Activated gamma-delta T cell treated with Interleukin-2 at 50 U/mL for 16 hours (primary cell): ENCODE results near the gene RANBP6.
"Not testable (repeated sequence)": the region's sequence is repeated elsewhere in the genome, so short reads cannot be mapped to it uniquely, and the experiment has no call there.

Source experiments
- DNase-seq: peaks from one replicate; pipeline ENCODE4 v3.0.0-alpha.2; 2020

Gene RANBP6

DNA sequence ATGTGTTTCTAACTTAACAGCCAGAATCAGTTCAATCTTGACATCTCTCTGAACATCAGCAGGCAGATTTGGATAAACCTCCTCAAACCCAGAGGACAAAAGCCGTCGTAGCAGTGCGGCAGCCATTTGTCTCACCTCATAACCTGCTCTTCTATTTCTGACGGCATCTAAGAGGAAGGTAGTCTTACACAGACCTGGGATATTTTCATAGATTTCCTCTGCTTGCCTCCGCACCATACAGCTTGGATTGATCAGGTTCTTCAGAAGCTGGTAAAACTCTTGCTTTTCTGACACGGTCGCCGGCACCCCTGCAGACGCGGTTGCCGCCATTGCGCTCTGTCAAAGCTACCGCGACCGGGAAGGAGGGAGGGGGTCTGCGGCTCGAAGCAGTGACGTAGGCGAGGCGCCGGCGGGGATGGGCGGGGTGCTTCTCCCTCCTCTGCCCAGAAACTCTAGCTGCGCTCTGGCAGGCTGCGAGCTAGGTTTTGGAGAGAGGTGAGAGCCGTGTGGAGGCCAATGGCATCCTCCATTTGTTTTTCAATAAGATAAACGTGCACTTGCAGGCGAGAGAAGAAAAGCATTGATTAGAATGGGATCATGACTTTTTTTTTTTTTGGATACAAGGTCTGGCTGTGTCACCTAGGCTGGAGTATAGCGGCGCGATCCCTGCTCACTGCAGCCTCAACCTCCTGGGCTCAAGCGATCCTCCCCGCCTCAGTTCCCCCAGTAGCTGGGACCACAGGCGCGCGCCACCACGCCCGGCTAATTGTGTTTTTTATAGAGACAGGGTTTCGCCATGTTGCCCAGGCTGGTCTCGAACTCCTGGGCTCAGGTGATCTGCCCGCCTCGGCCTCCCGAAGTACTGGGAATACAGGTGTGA, at the start of gene RANBP6:
RANBP6 (minus strand) TSS at position 347 of the 880 bp plus-strand sequence; CDS start at position 330, 17 bp downstream.
- DNase-seq, result peak; percentile 87

DNA sequence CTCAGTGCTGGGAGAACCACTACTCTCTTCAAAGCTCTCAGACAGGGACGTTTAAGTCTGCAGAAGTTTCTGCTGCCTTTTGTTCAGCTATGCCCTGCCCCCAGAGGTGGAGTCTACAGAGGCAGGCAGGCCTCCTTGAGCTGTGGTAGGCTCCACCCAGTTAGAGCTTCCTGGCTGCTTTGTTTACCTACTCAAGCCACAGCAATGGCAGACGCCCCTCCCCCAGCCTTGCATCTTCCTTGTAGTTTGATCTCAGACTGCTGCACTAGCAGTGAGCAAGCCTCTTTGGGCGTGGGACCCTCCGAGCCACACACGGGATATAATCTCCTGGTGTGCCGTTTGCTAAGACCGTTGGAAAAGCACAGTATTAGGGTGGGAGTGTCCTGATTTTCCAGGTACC, 47.7 kb upstream of the RANBP6 start:
- not testable (repeated sequence) for DNase-seq

DNA sequence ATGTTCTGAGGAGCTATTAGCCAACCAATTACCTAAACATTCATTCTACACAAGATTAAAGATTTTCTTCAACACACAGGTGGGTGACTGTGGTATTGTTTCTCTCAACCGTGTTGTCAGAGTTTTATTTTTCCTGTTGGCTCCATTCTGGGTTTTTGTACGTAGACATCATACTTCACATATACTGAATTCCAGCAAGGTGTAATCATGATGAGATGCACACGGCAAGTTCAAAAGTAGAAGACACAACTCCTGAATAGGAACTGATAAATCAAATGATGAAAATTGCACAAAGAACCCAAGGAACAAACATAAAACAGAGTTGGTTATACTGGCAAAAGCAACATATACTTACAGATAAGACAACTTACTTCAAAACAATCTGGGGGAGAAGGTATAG, 40.2 kb upstream of the RANBP6 start:
- no peak for DNase-seq

DNA sequence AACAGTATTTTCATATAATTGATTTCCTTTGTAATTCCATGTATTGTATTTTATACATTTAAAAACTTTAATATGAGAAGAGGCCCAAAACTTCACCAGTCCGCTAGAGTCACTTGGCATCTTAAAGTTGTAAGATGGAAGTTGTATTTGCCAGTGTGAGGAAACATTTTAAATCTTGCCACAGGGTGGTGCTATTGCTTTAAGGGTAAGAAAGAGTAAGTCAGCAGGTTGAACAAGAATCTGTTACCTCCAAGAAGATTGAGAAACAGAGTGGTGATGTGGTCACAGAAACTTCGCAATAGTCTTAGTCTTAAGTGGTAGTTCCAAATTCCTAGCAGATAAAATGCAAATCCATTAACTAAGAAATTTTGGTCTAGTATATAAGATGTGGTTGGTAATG, 39.8 kb upstream of the RANBP6 start:
- DNase-seq, result peak; percentile 36

DNA sequence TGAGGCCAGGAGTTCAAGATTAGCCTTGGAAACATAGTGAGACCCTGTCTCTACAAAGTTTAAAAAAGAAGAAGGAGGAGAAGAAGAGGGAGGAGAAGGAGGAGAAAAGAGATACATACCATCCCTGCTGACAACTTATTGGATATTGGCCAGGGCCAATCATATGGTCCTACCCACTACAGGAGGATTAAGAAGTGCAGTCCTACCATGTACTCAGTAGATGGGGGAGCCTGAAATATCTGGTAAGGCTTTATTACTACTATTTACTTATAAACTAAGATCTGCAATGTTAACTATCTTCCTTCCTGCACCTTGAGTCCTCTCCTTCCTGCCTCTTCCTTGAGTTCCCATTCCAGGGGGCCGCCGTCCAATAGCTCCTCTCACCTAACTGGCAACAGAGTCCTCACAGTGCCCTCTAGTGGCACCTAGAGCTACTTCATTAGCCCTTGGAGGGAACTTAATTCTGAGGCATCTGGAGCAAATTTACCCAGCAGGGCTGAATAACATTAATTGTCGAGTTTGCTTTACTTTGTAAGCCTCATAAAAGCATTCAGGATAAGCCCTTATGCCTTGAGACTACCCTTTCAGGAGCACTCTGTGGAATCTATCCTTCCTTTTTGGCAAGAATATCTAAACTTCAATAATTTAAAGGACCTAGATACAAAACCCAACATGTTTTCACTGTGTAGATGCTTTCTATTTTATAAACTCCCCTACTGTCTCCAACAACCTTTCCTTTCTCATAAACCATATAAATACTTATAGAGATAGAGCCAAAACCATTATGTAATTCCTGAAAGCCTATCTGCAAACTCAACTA, 39.1 kb upstream of the RANBP6 start:
- DNase-seq, result peak; percentile 41

DNA sequence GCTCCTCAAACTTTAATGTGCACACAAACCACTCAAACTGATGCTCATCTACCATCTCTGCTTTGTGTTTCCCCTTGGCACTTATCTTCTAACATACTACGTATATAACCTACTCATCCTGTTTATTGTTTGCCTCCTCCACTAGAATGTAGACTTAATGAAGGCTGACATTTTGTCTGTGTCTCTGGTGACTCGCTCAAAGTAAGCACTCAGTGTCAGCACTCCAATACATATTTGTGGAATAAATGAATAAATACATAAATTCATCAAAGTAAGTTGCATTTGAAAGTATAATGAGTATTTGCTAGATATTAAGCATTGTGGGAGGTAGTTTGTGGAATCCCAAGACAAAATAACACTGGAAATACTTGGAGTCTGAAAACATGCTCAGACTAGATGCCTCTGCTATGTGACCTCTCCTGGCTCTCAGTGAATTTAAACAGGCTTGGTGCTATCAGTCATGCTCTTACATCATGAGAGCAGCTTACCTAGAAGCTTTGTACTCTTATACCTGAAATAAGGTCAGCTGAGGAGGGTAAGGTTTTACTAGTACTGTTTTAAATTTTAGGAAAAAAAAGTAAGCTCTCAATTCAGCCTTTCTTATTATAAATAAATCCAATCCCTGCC, 37.0 kb upstream of the RANBP6 start:
- no peak for DNase-seq

DNA sequence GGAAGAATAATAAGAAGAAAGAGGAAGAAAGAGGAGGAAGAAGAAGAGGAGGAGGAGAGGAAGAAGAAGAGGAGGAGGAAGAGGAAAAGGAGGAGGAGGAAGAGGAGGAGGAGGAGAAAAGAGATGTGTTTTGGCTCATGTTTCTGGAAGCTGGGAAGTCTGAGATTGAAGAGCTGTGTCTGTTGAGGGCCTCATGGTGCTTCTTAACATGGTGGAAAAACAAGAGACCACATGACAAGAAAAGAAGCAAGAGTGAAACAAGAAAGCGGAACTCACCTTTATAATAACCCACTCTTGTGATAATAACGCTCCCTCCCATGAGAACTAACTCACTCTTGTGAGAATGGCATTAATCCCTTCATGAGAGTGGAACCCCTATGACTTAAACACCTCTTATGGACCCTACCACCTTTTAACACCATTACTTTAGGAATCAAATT, 36.1 kb upstream of the RANBP6 start:
- no peak for DNase-seq

DNA sequence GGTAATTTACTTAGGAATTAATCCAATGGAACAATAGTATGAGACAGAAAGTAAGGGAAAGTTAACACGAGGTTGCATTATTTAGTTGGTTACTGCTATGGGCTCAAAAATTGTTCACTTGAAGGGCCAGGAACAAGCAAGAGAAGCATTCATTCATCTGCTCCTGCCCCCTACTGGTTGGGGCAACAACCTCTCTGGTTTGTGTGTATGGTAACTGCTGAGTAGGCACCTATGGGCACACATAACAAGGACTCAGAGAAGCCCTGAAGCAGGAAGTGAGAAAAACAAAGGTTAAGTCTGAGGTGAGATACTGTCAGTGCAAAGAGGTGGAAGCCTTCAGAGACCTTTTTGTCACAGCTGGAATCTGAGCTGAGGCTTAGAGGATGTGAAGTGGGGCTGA, 34.4 kb upstream of the RANBP6 start:
- DNase-seq, result no peak

DNA sequence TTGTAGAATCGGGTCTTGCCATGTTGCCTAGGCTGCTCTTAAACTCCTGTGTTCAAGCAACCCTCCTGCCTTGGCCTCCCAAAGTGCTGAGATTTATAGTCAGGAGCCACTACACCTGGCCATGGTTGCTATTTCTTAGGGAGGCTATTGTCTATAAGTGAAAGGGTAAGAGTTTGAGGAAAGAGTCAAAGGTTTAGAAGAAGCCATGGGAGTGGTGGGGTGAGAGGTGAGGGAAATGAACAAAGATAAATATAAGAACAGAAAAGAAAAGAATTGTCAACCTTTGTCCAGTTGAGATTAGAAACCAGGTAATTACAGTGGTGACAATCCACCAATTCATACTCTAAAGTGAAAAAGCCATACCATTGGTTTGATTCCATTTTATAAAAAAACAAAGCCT, 32.6 kb upstream of the RANBP6 start:
- DNase-seq, result no peak

DNA sequence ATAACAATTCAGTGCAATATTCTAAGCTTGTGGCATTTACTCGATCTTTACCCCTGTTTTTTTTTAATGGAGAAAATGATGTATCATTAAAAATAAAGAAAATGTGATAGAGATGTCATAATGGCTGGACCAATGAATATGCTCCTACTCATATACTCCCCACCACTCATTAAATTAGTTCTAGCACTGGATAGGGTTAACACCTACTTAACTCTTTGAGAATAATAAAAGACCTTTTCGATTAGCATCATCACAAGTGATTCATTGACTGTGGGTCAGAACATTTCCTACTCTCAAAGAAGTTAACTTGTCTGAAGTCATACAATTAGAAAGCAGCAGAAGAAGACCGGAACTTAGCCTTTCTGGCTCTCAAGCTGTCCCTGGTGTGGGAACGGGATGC, 31.6 kb upstream of the RANBP6 start:
- no peak for DNase-seq

DNA sequence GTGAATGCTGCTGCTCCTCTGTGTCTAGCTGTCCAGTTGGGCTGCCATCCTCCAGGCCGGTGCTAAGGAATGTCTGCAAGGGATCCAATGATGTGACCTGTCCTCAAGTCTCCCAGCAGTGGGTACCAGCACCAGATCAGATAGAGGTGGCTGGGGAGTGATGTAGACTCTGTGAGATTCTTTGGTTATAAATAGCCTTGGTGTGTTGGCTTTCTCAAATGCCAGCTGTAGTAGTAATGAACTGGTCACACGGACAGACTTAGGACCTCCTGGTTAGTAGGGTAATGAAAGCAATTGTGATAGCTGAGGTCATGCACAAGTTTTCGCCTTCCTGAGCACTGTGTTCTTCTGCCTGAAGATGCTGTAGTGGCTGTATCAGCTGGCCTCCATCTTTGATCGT, 29.9 kb upstream of the RANBP6 start:
- no peak for DNase-seq

DNA sequence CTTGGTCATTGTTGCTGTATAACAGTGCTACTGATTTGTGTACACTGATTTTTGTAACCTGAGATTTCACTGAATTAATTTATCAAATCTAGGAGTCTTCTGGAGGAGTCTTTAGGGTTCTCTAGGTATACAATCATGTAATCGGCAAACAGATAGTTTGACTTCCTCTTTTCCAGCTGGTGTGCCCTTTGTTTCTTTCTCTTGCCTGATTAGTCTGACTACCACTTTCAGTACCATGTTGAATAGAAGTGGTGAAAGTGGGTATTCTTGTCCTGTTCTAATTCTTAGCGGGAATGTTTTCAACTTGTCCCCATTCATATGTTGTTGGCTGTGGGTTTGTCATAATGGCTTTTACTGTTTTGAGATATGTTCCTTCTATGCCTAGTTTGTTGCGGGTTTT, 24.7 kb upstream of the RANBP6 start:
- DNase-seq, result no peak

DNA sequence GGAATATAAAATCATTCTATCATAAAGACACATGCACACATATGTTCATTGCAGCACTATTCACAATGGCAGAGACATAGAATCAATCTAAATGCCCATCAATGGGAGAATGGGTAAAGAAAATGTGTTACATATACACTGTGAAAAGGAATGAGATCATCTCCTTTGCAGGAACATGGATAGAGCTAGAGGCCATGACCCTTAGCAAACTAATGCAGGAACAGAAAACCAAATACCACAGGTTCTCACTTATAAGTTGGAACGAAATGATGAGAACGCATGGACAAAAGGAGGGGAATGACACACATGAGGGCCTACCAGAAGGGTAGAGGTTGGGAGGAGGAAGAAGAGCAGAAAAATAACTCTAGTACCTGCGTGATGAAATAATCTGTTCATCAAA, 21.0 kb upstream of the RANBP6 start:
- DNase-seq, result no peak

DNA sequence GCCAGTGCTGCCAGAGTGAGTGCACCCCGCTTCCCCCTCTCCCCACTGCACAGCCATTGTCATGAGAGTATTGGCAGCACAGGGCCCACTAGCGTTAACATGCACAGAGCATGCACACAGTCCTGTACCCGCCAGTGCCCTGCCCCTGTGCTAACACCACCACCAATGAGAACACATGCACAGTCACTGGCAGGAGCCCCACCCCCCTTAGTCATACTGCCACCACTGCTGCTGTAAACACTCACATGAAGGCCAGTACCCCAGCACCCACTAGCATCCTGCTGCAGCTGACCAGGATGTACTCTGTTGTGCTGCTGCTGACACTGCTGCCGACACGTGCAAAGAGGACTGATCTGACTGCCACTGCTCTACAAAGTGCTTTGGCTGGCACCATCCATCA, 19.5 kb upstream of the RANBP6 start:
- no peak for DNase-seq

DNA sequence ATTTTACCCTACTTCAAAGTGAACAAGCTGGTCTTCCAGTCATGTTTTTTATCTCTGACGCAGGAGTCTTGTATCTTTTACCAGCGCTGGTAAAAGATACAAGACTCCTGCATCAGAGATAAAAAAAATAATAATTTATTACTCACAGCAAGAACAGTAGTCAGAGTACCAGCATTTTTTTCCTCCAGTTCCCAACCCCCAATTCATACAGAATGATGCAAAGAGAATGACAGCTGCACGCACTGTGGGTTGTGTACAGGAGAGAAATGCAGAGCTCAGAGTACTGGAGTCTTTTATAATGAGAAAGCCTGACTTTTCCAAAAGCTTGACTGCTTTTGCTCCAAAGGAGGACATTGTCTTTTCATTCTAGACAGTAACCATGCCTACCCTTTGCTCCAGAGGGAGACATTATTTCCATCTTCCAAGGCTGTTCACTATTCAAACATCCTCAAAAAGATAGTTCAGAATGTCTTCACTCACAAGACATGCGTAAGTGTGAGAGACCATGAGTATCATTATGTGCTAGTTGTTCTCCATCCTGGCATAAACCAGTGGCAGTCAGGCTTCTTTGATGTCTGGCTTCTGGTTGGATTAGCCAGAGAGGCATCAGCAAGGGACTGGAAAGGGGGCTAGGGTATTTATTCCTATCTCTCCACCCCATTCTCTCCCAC, 14.3 kb upstream of the RANBP6 start:
- DNase-seq, result no peak

DNA sequence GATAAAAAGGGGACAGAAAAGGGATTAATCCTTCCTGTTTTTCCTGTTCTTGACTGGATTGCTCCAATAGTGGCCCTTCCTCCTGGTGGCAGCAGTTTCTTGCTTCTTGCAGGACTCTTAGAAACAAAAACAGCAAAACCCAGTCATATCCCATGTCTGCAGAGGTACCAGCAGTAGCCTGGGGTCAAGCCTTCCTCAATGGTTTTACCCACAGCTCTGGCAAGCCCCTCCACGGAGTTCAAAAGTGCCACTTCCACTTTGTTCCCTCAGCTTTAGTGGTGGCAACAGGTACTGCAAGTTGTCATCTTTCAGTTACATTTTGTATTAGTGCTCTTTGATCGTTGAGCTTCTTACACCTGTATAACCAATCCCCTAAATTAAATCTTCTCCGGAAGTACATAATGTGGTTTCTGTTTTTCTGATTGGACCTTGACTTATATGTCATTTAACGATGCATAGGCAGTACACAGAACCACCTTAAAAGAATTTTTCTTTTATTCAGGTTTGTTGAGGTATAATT, 8.7 kb upstream of the RANBP6 start:
- DNase-seq, result no peak

DNA sequence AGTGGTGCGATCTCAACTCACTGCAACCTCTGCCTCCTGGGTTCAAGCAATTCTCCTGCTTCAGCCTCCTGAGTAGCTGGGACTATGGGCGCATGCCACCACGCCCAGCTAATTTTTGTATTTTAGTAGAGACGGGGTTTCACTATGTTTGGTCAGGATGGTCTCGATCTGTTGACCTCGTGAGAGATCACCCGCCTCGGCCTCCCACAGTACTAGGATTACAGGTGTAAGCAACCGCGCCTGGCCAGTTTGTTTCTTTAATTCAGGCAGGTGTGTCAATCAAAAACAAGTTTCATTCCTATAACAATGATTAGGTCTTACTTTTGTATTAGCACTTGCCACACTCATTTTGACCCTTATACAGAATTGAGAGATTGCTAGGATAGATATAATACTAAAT, 1.6 kb upstream of the RANBP6 start:
- not testable (repeated sequence) for DNase-seq

DNA sequence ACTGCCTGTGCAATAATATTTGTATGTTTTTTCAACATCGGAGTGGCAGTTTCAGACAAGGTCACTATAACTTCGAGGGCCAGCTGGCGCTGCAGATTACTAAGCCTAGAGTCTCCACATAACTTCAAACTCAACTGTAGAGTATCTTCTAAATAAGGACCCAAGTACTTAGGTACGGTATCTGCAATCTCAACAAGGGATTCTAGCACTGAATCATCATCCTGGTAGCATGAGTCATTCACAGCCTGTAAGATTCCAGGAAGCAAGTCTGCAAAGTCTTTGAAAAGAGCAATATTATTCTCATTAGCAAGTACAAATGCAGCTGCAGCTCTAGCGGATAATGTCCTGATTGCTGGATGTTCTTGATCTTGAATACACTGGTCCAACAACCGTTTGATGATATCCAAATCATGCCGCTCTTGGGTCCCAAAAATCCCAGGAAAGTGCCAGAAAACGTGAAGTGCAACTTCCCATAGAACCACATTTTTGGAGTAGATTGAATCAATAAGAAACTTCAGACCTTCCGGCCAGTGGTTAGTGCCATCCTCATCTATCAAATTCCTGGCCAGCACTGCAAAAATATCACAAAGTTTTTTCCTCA, 654 bp downstream of the RANBP6 start:
- no peak for DNase-seq

DNA sequence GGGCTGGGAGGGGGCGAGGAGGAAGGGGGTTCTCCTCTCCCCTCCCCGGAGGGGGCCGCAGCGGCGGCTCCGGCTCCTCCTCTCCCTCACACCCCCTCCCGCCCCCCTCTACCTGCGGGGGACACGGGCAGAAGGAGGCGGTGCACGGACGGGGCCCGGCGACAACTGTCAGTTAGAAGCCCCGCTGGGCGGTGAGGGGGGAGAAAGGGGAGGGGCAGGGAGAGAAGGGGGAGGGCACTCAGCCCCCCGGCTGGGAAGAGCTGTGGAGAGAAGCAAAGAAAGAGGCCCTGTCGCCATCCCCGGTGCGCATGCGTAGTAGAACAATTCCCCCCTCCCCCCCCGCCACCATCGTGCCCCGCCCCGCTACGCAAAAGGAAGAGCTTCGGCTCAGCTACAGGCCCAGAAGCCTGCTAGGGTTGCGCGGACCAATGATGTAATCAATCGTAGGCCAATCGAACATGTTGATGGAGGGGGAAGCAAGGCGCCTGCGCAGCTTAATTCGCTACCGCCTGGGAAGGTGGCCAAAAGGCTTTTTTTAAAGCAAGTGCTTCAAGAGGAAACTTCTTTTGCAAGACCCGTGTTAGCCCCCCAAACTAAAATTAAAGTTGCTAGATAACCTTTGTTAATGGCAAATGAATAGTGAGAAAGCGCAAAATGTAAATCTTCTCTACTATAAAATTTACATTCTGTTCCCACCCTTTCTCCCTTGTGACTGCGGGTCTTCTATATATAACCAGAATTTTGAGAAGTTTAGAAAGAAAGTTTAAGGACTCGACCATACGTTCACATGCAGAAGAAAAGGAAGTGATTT, 7.0 kb downstream of the RANBP6 start:
- peak; percentile 92 for DNase-seq

DNA sequence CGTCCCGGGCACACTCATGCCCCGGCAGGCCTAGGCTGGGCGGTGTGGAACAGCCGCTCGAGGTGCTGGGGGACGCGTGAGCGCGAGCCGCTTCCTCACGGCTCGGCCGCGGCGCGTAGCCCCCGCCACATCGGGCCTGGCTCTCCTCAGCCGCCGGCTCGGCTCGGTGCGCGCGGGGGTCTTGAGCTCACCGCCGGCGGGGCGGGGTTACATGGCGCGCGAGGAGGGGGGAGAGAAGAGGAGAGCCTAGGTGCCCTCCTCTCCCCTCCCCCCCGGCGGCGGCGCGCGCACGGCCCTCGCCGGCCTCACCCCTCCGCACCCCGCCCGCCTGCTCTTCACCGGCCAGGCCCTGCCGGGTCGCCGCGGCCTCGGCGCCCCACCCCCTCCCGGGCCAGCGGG, 7.7 kb downstream of the RANBP6 start:
- peak; percentile 77 for DNase-seq

DNA sequence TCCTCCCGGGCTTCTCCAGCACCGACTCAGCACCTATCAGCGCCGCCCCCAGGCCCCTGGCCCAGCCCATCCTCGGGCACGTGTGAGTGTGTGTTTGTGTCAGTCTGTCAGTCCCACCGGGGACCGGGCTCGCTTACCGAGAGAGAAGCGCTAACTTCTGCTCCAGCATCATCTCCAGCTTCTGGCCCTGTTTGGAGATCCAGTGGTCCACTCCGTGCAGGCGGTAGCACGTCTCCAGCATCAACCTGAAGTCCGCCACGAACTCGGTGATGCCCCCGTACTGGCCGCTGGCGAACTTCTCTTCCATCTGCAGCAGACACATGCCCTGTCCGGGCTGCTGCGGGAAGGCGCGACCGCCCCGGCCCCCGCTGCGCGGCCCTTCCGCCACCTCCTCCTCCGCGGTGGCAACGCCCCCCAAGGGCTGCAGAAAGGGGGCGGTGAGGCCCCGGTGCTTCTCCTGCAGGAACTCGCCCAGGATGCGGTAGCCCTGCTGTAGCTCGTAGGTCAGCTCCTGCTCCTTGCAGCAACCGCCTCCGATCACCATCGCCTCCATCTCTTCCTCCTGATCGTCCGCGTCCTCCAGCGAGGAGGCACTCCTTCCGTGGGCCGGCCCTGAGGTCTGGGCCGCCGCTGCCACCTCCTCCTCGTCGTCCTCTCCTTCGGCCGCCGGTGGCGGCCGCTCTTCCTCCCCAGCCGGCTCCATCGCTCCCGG, 8.2 kb downstream of the RANBP6 start:
- DNase-seq, result peak; percentile 92
